ENCODE results near the gene ARHGAP15.
"Not testable (repeated sequence)": the region's sequence is repeated elsewhere in the genome, so short reads cannot be mapped to it uniquely, and the experiment has no call there.

Gene ARHGAP15

DNA sequence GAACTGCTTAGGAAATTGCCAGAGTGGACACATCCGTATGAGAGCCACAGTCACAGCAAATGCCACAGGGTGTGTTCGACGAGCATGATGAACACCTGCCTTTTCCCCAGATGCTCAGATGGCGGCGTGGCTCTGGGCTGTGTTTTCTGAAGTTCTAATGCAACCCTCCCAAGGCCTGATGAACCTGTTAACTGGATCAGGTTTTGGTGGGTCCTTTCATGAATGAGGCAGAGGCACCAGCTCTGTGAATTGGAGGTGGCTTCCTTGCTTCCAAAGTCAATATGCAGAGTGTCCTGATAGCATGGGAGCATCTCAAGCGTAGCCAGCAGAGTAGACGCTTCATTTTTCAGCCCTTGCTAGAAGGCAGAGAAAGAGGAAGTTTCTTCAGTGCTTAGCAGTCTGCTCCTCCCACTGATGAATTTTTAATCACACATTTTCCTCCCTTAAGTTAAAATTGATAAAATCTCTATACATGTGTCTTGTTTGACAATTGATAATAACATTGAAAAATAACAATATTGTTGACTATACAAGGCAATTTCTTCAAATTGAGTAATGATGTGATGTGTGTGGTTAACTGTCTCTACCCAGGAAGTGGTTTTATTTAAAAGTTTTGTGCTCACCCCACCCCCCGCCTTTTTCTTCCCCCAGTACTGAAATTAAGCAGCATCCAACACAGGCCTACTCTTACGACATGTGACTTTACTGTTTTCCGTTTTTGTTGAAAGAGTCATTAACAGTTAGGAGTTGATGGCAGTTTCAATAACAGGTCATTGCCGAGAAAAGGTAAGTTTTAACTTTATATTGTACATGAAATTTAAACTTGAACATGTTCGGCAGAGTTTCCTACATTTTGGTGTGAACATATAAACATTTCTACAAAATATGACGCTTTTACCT is at the start of gene ARHGAP15:
TSS of gene ARHGAP15 (plus strand) at position 739 of the 900 bp plus-strand sequence.
- DNase-seq (ENCODE audit: low read depth in 2 of 2), result peak; percentile 46 to 65

DNA sequence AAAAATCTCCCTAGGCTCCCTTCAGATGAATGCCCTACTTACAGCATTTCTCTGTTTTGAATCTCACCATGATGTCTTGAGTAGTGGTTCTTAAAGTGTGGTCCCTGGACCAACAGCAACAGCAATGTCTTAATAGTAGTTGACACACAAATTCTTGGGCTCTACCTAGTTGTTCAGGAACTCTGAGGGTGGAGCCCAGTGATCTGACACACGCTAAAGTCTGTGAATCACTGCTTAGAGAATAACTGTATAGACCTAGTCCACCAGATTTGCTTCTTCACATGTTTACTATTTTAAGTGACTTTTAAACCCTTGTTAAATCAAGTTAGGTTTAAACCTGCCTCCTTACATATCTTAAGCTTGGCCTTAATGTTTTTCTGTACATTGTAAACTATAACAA is 47.6 kb upstream of the ARHGAP15 start:
- no peak for DNase-seq (ENCODE audit: low read depth in 2 of 2)

DNA sequence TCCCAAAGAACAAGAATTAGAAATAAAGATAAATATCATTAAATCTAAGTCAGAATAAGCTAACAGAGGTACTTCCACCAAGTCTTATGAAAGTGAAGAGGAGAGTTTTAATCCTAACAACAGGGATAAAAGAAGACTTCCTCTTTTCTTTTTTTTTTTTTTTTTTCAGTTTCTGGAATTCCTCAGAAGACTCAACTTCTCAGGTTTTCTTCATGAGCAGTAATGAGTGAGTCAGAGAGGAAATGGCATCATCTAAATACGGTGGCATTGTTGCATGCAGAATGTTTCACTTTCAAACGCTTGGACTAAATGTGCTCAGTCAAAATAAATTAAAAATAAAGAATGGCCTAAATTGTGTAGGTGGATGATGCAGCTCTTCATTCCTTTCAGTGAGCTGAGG is 45.6 kb upstream of the ARHGAP15 start:
- DNase-seq (ENCODE audit: low read depth in 2 of 2), result no peak

DNA sequence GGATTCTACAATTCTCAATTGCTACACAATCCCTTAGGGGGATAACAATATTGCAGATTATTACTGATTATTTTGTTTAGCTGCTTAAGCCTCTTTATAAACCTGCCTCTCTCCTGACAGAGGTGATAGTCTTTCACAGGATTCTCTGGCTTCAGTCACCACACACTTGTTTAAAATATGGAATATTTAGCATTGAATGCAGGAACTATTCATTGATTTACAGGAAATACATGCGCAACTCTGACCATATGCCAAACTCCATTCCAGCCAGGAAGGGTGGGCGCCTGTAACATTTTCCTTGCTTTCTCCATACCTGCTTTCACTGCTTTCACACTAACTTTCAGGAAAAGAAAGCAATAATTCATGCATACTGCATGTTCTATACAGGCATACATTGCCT is 44.8 kb upstream of the ARHGAP15 start:
- no peak for DNase-seq (ENCODE audit: low read depth in 2 of 2)

DNA sequence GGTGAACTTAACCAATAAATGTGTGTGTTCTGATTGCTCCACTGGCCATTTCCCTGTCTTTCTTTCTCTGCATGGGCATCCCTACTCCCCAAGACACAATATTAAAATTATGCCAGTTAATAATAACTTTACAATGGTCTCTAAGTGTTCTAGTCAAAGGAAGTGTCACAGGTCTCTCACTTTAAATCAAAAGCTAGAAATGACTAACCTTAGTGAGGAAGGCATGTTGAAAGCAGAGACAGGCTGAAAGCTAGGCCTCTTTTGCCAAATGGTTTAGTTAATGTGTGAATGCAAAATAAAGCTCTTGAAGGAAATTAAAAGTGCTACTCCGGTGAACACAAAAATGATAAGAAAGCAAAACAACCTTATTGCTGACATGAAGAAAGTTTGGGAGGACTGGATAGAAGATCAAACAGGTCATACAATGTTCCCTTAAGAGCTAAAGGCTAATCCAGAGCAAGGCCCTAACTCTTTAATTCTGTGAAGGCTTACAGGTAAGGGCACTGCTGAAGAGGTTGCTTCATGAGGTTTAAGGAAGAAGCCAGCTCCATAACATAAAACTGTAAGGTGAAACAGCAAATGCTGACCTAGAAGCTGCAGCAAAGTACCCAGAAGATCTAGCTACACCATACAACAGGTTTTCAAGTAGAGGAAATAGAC is 44.0 kb upstream of the ARHGAP15 start:
- no peak for DNase-seq (ENCODE audit: low read depth in 2 of 2)

DNA sequence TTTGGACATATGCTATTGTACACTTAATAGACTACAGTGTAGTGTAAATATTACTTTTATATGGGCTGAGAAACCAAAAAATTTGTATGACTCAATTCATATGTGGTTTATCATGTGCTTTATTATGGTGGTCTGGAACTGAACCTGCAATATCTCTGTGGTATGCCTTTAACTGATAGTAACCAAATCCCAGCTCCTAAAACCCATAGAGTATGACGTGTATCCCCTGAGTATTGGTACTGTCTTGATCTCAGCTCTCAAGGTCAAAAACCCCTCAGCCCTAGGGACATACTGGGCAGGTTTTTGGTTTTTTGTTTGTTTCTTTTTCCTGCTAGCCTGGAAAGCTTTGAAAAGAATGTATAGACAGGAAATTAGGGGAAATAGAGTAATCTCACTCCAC is 42.2 kb upstream of the ARHGAP15 start:
- no peak for DNase-seq (ENCODE audit: low read depth in 2 of 2)

DNA sequence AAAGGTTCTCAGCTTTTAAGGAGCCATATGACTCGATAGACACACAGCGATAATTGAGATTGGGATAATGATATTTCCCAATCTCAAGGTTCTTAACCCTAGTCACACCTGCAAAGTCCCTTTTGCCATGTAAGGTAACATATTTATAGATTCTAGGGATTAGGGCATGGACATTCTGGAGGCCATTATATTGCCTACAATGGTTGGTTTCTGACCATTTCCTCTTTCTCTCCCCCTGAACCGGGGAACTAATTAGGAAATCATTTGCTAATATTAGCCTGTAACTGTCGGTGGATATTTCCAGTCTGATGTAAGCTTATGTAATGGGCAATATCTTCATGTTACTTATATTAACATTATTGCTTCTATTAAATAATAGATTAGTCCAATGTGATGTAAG is 40.8 kb upstream of the ARHGAP15 start:
- no peak for DNase-seq (ENCODE audit: low read depth in 2 of 2)

DNA sequence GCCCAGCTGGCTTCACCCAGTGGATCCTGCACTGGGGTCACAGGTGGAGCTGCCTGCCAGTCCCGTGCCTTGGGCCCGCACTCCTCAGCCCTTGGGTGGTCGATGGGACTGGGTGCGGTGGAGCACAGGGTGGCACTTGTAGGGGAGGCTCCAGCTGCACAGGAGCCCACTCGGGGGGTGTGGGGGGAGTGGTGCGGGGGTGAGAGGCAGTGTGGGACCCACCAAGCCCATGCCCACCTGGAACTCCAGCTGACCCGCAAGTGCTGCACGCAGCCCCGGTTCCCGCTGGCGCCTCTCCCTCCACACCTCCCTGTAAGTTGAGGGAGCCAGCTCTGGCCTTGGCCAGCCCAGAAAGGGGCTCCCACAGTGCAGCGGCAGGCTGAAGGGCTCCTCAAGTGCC is 39.7 kb upstream of the ARHGAP15 start:
- not testable (repeated sequence) for DNase-seq (ENCODE audit: low read depth in 2 of 2)

DNA sequence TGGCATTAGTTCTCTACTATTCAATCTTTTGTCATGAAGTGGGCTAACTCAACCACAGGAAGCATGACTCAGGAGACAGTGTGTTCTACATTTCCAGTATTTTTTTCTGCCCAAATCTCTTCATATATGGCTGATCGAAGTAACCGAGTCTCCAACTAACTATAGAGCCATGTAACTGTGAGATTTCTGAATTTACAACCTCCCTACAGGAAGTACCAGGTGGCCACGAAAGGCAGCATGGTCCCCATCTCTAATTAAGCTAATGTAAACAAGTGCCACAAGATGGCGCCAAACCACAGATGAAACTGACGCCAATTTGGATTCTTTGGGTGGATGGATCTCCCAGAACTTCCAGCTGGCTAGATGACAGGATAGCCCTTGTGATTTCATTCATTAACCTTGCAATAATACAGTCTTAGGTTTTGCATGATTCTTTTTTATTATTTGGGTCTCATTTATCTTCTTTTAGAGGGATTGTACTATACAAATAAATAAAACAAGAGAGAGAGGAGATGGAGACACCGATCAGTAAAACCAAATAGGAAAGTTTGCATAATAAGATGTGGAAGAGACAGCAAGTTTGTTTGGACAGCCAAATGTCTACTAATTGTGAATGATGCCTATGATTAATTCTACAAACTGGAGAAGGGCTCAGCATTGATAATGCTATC is 18.3 kb upstream of the ARHGAP15 start:
- DNase-seq (ENCODE audit: low read depth in 2 of 2), result peak in 1 of 2 donors; percentile 46

DNA sequence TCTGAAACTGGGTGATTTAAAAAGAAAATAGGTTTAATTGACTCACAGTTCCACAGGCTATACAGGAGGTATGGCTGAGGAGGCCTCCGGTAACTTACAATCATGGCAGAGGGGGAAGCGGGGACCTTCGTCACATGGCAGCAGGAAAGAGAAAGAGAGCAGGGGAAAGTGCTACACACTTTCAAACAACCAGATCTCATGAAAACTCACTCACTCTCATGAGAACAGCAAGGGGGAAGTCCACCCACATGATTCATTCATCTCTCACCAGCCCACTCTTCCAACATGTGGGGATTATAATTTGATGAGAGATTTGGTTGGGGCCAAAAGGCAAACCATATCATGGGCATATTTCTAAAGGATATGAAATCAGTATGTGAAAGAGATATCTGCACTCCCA is 12.0 kb upstream of the ARHGAP15 start:
- DNase-seq (ENCODE audit: low read depth in 2 of 2), result no peak

DNA sequence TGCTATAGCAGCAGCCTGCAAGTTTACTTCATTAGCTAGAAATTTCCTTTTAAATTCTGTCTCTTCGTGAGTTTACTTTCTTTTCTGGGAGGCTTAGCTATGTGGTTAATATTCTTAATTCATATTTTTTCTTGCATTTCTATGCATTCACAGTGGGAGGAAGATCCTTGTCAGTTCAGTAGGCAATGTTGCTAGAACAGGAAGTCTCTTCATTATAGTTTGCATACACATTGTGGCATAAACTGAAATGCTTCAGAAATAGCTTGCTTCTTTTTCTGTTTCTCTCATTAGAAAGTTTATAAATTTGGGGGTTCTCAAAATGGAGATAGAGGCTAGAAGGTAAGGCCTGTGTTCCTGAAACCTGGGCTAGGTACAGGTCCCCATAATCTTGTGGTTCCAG is 8.1 kb upstream of the ARHGAP15 start:
- no peak for DNase-seq (ENCODE audit: low read depth in 2 of 2)

DNA sequence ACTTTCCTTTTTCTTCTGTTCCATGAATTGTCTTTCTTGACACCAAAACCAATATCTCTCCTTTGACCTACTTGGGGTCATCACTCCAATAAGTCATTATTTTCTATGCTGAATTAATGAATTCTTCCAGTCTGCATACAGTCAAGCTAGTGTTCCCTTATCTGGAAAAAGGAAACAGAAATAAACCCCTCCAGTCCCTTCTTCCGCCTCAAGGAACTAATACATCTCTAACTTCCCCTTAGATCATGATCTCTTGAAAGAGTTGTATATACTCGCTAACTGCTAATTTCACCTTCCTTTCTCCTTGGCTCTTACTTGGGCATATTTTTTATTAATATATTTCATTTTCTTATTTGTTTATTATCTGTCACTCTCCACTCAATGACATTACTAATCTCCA is 7.3 kb upstream of the ARHGAP15 start:
- DNase-seq (ENCODE audit: low read depth in 2 of 2), result no peak

DNA sequence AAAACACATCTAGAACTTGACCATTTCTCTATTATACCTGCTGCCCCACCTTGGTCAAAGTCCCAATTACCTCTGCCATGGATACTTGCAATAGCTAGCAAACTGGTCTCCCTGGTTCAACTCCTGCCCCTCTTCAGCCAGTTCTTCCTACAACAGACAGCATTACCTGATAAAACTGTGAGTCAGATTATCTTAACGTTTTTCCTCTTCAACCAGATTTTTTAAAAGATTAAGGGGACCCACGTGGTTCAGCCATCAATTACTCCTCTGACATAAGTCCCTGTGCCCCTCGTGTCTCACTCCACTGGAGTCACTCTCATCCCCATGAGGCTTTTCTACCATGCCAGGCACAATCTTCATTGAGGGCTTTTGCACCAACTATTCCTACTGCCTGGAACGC is 5.3 kb upstream of the ARHGAP15 start:
- no peak for DNase-seq (ENCODE audit: low read depth in 2 of 2)

DNA sequence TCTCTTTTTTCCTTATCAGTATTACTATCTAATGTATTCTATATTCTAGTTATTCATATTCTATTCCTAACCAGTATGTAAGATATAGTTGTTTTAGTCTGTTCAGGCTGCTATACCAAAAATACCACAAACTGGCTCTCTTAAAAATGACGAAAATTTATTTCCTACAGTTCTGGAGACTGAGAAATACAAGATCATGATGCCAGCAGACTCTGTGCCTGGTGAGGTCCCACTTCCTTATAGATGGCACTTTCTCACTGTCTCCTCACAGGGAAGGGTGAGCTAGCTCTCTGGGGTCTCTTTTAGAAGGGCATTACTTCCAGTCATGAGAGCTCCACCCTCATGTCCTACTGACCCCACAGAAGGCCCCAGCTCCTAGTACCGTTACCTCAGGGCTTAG is 4.8 kb upstream of the ARHGAP15 start:
- DNase-seq (ENCODE audit: low read depth in 2 of 2), result no peak

DNA sequence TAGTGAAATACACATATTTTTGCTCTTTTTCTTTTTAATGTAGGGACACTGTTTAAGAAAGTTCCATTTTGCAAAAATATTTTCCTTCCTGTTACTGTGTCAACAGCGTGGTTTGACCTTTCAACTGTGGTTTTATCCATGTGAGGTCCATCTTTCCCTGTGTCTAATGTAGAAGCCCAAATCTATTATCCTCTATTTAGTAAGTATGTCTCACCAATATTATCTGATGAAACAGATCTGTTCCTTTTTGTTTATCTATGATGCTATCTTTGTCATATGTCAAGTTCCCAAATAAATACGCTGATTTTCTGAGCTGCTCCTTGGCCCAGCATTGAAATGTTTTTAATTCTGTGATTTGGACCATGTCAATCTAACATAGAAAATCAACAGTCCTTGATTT is 3.5 kb upstream of the ARHGAP15 start:
- no peak for DNase-seq (ENCODE audit: low read depth in 2 of 2)

DNA sequence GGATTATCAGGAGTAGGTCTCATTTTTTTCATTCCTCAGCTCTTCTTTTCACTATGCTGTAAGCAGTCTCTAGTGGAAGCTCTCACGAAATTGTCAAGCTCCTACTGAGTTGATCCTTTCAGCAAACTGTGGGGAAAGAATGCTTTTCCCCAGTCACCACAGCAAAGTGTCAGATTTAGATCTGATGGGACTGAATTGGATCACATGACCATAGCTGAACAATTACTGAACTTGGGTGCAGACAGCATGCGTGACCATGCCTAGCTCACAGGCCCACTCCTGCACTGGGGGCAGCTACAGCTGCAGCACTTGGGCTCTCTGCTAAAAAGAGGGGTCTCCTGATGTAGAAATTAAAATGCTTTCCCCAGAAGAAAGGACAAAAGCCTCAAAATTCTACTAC is 3.1 kb downstream of the ARHGAP15 start:
- no peak for DNase-seq (ENCODE audit: low read depth in 2 of 2)

DNA sequence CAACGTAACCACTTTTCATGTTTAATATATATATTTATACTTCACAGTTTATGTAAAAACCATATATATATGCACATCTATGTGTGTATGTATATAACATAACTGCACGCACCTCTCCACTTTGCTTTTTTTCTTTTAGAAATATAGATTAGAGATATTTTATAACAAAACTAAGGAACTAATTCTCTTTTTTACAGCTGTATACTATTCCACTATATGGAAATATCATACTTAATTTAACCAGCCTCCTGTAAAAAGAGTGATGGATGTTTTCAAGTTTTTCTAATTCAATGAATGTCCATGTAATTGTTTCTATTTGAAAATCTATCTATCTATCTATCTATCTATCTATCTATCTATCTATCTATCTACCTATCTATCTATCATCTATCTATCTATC is 4.6 kb downstream of the ARHGAP15 start:
- DNase-seq (ENCODE audit: low read depth in 2 of 2), result no peak

DNA sequence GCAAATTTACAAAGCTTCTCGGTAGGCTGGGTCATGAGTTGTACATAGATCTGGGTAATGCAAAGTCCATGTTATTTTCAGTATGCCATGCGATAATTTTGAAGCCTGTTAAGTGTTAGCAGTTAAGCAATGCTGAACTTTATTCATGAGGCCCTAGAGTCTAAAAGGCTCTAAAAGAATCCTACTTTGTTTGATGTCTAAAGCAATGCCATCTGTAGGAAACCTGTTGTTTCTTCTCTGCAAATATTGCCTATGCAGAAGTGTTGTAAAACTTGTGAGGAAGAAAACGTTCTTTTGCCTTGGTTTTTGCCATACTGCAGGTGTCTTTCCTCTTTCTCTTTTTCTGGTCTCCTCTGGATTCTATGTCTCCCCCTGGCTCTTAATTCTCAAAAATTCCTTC is 9.1 kb downstream of the ARHGAP15 start:
- no peak for DNase-seq (ENCODE audit: low read depth in 2 of 2)

DNA sequence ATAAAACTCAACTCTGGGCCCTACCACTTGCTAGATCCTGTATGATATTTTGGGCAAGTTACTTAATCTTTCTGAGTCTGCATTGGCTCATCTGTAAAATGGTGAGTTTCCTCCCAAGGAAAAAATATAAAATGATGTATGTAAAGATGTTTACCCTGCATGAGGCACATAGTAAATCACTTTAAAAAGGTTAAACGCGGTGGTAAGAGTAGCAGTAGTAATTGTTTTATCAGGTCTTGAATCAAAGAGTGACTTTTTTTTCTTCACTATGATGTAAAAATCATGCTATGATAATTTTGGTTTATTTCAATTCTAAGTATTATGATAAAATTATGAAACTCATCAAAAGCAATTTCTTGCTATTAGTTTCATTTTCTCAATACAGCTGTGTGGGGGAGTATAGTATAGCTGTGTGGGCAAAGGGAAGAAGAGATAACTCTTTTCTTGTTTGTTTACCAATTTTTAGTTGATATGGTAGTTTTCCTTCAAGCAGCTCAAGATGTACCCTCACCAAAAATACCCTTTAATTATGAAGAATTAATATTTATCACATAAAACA is 10.7 kb downstream of the ARHGAP15 start:
- DNase-seq (ENCODE audit: low read depth in 2 of 2), result no peak

DNA sequence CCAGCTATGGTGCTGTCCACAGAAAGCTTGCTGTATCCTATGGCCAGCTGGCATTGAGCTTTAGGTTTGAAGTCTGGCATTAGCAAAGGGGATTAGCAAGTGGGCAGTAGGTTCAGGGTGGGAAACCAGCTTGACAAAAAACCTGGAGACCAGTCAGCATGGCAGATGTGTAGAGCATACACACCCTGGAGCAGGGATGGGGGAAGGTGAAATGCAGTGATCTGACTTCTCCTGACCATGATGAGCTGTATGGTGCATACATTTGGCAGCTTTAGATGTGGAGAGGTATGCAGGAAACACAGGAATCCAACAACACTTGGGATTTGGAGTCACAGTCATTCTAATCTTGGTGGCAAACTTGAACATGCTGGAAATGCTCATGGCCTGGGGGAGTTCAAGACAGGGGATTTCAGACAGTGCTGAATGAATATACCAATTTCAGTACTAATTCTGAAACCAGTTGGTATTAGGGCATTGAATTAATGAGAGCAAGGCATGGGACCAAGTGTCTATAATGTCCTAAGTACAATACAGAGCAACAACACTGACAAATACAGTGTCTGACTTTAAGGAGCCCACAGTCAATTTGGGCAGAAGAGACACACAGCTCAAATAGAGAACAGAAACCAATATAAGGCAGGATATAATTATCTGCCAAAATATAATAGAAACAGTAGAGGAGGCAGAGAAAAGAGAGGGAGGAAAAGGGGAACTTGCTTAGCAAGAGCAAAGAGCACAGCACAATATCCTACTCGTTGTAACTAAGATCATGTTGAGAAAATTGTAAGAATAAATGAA is 11.8 kb downstream of the ARHGAP15 start:
- DNase-seq (ENCODE audit: low read depth in 2 of 2), result no peak

DNA sequence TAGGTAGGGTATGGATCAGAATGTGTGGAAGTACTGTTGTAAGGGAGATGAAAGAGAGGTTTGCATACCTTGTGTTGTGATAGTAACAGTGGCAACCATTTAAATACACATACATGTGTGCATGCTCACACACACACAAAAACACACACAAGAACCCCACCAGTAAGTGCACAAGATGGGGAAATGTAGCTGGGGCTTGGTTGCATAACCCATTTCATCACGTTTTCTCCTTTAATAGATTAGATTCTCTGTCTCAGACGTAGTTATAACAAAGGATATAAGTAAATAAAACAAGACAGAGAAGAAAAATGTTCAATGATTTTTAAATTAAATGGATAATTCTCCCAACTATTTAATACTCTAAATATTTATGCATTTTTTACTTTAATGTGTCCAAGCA is 13.4 kb downstream of the ARHGAP15 start:
- DNase-seq (ENCODE audit: low read depth in 2 of 2), result no peak

Measured in stimulated activated CD4-positive, alpha-beta T cell treated with anti-CD3 and anti-CD28 coated beads, Interleukin-15, amount 100 ng/mL, for 48 hours (primary cell).